Right hindlimb (tissue), 1 donor: ENCODE measurements around the gene TRIM74.
"Not testable (repeated sequence)": the region's sequence is repeated elsewhere in the genome, so short reads cannot be mapped to it uniquely, and the experiment has no call there.

Source experiments
- DNase-seq: peaks from one replicate; pipeline ENCODE4 v3.0.0-alpha.2; 2018

The TRIM74 gene

DNA sequence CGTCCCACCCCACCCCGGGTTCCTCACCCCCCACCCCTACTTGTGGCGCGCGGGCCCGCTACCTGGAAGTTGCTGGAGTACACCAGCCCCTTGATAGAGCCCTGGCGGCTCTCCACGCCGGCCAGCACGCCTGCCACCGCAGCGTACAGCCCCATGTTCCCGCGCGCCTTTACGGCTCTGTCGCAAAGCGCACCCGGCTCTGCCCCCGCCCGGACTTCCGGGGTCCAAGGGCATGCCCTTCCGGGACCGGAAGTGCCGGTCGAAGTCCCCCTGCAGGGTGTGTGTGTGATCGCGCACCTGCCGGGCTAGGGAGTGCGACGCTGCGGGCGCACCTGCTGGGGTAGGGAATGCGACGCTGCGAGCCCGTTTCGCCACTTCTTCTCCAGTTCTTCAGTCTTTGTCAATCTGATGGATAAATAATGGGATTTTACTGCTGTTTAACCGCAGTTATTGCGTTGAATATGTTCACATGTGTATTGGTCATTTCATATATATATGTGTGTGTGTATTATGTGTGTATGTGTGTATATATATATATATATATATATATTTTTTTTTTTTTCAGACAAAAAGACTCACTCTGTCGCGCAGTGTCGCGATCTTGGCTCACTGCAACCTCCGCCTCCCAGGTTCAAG, 14.6 kb downstream of the TRIM74 start:
- not testable (repeated sequence) for DNase-seq

DNA sequence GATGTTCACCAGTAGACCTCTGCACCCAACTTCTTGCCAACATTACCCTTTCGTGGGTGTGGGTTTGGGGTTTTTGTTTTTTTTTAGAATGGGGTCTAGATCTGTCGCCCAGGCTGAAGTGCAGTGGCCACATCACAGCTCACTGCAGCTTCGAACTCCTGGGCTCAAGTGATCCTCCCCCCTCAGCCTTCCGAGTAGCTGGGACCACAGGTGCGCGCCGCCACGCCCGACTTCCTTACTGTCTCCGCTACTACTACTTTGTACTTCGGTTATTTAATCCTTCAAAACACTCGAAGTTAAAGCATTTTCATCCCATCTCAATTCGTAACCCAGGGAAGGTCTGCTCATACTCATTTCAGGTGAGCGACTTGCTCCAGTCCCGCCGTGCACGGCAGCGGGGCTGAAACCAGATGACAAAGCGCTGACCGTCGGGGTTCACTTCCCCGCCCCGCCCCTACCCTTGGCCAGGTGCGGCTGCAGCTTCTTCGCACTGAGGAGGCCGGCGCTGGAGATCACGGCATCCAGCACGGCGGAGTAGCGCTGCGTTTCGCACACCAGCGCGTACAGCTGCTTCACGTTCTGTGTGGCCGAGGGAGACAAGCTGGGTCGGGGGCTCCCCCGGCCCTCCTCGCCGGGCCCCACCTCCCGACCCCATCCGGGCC, 15.2 kb downstream of the TRIM74 start:
- not testable (repeated sequence) for DNase-seq

DNA sequence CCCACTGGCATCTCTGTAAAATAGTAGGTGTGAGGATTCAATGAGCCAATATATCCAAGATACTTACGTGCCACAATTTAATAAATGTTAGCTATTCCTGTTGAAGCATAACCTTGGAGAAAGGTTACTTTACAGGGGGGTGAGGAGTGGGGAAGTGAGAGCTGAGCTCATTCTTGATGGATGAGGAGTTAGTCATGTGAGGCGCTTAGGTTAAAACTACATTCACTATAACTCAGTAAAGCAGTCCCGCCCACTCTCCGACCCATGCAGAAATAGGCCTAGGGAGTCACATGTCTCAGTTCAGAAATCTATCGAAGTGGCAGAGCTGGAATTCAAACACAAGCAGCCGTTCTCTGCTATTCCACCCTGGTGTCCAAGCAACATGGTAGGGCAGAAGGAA, 18.8 kb downstream of the TRIM74 start:
- DNase-seq: not testable (repeated sequence)

DNA sequence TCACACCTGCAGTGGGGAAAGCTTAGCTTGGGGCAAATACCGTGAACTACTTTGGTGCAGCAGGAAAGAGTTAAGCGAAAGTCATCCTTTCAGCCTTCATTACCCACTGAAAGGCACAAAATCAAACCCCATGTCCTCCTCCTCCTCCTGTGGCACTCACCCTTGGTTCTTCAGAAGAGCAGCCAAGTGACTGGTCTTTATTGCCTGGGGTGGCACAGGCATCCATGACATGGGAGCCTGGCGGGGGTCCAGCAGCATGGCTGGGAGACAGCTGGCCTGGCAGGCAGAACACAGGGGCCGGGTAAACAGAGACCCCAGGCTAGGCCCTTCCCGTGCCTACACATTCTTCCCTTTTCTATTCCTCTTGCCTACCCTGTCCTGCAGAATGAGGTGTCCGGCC, 19.6 kb downstream of the TRIM74 start:
- DNase-seq: peak; percentile 52

DNA sequence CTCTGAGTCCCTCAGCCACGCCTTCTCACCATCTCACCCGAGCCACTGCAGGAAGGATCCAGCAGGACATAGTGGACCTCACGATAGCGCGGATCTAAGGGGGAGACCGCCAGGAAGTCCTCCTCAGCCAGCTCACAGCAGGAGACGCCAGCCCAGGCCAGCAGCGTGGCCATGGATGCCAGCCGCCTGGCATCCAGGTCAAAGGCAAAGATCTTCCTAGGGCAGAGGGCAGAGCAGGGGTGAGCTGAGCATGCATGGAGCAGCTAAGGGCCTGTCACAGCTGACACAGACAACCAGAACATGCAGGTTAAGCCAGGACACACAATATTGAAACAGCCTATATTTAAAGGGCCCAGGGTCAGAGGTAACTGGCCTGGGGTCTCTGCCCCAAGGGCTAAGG, 20.0 kb downstream of the TRIM74 start:
- DNase-seq: not testable (repeated sequence)

DNA sequence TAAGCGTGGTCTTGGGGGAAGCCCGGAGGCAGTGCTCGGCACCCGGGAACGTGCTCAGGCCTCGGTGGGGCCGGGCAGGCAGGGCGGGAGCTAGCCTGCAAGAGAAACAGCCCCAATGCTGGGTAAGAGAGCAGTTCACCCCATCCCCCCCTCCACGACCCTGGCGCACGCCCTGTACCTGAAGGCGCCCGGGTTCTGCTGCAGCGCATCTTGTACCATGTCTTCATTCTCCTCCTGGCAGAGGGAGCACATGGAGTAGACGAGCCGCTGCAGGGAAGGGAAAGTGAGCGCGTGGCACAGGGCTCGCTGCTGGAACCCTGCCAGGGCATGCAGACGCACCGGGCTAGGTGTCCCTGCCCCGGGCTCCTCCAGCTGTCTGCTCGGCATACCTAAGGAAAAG, 20.6 kb downstream of the TRIM74 start:
- DNase-seq: not testable (repeated sequence)

DNA sequence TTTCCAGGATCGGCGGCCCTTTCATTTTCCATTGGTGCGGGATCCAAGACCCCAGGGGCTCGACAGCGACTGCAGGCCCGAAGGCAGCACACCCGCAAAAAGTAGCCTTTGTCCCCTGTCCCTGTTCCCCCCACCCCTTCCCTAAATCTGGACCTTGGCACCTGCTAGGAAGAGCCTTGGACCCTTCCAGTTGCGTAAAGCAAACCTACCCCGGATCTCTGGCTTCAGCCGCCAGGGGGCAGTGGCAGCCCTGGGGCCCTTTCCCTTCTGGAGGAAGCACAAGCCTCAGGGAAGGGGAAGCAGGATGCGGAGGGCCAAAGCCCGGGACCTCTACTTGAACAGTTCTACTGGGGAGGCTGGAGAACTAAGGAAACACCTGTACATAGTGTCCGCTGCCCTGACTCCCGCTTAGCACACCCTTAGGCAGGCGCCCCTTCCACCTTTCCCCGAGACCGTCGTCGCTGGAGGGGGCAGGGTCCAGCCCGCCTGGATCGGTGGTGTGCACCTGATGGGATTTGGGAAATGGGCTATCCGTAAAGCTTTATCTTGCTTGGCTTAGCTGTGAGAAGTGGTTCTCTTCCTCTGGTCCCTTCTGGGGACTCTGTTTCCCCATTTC, 23.0 kb downstream of the TRIM74 start:
- DNase-seq: not testable (repeated sequence)

DNA sequence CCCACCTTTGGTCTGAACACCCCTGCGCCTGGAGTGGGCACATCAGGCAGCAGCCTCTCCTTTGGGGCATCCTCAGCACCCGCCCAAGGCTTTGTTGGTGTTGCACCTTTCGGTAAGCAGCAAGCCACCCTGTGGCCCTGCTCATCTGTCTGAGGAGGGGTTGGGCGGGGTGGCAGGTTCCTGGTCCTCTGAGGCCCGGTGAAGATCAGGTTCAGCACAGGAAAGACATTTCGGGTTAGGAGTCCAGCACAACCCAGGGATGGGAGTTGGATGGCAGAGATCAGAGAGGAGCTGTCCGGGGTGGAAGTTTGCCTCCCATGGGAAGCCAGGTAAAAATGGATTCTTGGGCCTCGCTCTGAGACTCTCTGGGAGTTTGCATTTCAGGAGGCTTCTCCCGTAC, 23.7 kb downstream of the TRIM74 start:
- not testable (repeated sequence) for DNase-seq

DNA sequence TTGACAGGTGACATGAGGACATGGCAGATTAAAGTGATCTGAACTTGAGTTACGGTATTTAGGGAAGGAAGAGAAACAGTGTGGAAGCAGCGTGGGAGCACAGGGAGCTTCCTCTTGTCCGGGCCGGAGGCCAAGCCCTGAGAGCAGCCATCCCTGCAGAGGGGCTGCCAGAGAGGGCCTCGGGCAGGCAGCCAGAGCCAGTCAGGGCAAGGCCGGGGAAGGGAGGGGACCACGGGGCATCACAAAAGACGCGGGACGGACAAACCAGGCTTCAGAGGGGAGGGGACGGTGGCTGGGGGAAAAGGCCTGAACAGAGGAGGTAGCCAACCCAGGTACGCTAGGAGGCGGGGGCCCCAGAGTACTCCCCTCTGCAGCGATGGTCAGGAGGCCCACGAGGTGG, 24.3 kb downstream of the TRIM74 start:
- DNase-seq: not testable (repeated sequence)

DNA sequence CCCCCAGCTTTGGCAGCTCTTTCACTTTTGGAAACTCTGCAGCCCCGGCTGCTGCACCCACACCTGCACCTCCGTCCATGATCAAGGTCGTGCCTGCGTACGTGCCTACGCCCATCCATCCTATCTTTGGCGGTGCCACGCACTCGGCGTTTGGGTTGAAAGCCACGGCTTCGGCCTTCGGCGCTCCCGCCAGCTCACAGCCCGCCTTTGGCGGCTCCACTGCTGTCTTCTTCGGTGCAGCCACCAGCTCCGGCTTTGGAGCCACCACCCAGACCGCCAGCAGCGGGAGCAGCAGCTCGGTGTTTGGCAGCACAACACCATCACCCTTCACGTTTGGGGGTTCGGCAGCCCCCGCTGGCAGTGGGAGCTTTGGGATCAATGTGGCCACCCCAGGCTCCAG, 26.3 kb downstream of the TRIM74 start:
- not testable (repeated sequence) for DNase-seq

DNA sequence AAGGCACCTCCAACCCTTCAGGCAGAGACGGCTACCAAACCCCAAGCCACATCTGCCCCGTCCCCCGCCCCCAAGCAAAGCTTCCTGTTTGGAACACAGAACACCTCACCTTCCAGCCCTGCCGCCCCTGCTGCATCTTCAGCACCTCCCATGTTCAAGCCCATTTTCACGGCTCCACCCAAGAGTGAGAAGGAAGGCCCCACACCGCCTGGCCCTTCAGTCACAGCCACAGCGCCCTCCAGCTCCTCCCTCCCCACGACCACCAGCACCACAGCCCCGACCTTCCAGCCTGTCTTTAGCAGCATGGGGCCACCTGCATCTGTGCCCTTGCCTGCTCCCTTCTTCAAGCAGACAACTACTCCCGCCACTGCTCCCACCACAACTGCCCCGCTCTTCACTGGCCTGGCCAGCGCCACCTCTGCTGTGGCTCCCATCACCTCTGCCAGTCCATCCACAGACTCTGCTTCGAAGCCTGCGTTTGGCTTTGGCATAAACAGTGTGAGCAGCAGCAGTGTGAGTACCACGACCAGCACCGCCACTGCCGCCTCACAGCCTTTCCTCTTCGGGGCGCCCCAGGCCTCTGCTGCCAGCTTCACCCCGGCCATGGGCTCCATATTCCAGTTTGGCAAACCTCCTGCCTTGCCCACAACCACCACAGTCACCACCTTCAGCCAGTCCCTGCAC, 27.1 kb downstream of the TRIM74 start:
- DNase-seq: not testable (repeated sequence)

DNA sequence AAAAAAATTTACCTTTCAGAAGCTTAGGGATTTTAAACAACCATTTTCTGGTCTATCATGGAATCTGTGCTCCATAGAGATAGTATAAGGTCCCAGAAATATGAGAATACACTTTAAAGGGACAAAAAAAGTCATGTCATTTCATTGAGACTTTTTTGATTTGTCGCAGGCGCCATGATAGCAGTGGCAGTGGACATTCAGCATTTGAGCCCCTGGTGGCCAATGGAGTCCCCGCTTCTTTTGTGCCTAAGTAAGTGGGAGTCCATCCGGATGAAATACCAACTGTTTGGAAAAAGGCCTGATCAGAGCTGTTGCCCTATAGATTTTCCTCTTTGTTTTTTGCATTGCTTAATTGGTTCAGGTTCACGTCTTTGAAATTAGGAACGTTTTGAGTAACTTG, 41.0 kb downstream of the TRIM74 start:
- not testable (repeated sequence) for DNase-seq

DNA sequence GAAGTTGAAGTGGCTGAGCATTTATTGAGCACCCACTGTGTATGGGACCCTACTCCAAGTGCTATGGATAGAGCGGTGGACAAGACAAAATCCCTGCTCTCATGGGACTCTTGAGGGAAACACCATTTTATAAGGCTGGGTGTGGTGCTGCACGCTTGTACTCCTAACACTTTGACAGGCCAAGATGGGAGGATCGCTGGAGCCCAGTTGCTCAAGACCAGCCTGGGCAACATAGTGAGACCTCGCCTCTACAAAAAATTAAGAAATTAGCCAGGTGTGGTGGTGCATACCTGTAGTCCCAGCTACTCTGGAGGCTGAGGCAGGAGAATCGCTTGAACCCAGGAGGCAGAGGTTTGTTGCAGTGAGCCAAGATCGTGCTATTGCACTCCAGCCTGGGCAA, 41.5 kb downstream of the TRIM74 start:
- DNase-seq: not testable (repeated sequence)

DNA sequence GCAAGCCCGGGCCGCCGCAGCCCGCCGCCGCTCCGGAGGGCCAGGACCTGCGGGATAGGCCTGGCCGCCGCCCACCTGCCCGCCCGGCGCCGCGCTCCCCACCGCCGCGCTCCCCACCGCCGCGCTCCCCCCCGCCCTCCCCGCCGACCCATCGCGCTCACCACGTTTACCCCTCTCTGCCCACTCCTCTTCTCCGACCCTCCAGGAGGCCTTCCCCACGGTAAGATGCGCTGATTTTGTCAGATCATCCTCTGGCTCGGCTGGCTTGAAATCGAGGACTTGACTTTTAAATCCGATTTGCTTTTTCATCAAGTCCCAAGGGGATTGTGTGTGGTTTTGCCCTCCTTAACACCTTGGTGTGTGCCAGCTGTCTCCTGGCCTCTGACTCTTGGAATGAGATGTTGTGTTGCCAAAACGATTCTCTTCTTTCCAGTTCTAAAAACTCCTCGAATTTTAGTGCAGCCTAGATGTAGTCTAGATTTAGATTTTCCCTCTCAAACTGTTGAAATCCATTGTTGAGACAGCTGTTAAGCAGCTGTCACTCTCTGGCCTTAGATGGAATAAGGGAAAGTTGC, 43.6 kb downstream of the TRIM74 start:
- DNase-seq: peak; percentile 26

DNA sequence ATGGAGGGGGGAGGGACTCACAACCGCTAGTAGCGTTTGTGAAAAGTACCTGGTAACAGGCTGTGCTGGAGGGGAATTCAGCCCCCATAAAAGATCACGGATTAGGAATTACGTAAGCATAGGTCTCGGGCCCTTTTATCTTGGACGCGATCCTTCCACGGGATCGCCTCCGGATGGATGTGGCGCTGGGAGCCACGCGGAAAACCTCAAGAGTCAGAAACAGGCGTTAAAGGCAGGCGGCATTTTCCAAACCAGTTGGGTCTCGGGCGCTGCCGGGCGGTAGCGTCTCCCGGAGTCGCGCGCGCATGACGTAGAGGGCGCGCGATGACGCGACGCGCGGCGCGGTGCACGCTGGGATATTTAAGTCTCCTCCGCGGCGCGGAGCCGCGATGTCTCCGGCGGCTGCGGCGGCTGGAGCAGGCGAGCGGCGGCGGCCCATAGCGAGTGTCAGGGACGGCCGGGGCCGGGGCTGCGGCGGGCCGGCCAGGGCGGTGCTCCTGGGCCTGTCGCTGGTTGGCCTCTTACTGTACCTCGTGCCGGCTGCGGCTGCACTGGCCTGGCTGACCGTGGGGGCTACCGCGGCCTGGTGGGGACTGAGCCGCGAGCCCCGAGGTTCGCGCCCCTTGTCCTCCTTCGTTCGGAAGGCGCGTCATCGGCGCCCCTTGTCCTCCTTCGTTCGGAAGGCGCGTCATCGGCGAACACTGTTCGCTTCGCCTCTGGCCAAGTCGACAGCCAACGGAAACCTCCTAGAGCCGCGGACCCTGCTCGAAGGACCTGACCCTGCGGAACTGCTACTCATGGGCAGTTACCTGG, 44.3 kb downstream of the TRIM74 start, which contains the start of gene POM121:
Gene POM121, plus strand, starts transcription at position 363 of the 813 bp plus-strand sequence. Its CDS starts 27 bp downstream, at position 390.
- peak; percentile 90 for DNase-seq

DNA sequence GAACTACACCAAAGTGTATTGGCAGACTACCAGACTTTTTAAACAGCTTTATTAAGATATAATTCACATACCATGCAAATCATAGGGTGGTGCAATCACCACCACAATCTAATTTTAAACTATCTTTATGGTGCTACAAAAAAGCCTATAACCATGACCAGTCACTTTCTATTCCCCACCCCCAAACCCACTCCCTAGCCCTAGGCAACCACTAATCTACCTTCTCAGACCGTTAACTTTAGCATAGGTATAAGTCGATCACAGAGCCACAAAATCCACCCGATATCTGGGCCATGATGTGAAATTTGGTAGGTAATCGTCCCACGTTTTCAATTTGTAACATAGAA, 44.9 kb downstream of the TRIM74 start:
- DNase-seq: no peak

DNA sequence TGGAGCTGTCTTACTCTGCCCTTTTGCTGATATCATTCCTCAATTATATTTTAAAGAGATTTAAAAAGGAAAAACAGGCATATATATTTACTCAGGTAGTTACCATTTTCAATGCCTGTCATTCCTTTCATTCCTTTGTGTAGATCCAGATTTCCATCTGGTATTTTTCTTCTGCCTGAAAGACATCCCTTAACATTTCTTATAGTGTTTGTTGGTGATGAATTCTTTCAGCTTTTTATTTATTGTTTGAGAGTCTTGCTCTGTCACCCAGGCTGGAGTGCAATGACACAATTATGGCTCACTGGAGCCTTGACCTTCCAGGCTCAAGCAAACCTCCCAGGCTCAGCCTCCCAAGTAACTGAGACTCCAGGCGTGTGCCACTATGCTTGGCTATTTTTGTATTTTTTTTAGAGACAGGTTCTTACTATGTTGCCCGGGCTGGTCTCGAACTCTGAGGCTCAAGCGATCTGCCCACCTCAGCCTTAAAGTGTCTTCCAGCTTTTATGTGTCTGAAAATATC, 50.0 kb downstream of the TRIM74 start:
- no peak for DNase-seq

DNA sequence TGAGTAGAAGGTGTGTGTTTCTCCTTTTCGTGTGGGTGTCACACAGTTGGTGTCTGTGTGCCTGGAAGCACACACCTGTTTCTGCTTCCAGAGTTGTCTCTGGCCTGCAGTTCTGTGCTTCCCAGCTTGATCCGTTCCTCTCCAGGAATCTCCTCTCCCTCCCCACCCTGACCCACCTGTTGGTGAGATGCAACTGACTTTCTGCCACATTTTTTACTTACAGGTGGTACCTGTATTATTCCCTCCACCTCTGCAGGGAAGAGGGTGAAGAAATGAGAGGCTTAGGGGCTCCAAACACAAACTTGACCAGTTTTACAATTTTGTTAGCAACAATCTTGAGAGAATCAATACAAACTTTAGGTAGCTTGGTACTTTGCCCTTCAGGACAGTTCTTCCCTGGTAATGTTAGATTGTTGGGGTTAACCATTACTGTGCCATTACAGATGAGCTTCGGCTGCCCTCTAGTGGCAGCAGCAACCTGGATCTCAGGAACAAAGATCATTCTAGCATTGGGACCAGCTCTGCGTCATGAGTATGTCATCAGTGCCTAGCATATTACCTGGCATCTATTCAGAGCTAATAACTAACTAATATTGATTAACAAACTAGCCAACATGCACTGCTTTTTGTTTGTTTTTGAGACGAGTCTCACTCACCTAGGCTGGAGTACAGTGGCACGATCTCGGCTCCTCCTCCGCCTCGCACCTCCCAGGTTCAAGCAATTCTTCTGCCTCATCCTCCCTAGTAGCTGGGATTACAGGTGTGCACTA, 54.3 kb downstream of the TRIM74 start:
- DNase-seq: not testable (repeated sequence)

DNA sequence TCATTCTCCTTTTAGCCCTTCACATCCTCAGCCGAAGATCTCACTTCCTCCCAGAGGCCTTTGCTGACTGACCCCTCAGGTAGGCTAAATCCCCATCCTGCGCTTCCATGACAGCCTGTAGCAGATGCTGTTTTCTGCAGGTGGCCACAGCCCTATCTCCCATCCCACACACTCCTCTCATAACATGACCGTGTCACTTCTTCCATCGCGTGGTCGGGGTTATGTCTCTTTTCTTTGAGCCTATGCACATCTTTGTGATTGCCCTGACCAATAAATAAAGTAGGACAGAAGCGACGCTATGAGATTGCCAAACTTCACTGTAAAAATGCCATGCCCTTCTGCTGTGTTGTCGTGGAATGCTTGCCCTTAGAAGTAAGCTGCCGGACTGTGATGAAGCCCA, 55.5 kb downstream of the TRIM74 start:
- DNase-seq: not testable (repeated sequence)

DNA sequence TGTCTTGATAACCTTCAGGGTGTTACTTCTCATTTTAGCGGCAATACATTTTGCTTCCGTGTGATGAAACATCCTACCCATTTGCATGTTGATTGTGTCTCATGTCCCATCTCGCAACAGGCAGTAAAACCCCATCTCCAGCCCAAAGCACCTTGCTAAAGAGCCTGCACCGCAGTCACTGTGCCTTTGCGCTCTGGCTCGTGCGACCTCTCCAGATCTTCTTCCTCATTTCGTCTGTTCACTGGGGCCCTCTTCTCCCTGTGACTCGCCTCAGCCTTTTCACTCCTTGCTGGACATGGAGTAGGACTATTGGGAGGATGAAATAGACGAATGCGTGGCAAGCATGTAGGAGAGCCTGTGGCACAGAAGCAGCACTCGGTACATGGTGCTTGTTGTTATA, 57.9 kb downstream of the TRIM74 start:
- not testable (repeated sequence) for DNase-seq
